Astrocyte of the cerebellum (primary cell): Measurements from ENCODE around the gene KATNB1.

ENCODE experiments used
- DNase-seq: peaks from one replicate; pipeline ENCODE4 v3.0.0-alpha.2; 2011; ENCODE audit warnings: low read depth
- H3K4me3 ChIP-seq: 2 replicates; pipeline ENCODE4 v1.5.1; 2011; ENCODE audit warnings: mild to moderate bottlenecking, low read depth, low read length, moderate library complexity
- CTCF ChIP-seq: IDR thresholded peaks from 2 replicates; pipeline ENCODE4 v1.5.1; 2012; ENCODE audit warnings: low read length, low read depth, moderate library complexity, mild to moderate bottlenecking; ENCODE audit errors: missing control alignments
- in situ Hi-C: cut with HindIII; loops from 2 replicates; pipeline ENCODE4 v1.10.0; 2017; ENCODE audit warnings: low sequenced_read_pairs

KATNB1 gene

GRCh38 chr16:57759541-57760356 lies 24.2 kb downstream of the KATNB1 start:
- in situ Hi-C loops = no loop called here
- TF ChIP-seq CTCF = no peak
- DNase-seq = no peak
- H3K4me3 ChIP-seq = no peak overlapping the region

GRCh38 chr16:57760357-57761160 lies 25.0 kb downstream of the KATNB1 start:
- TF ChIP-seq CTCF = no peak
- no peak overlapping the region for H3K4me3 ChIP-seq
- no peak for DNase-seq
- in situ Hi-C loops = no loop called here

GRCh38 chr16:57761301-57761700 lies 25.7 kb downstream of the KATNB1 start:
- H3K4me3 ChIP-seq = no peak overlapping the region
- no peak for DNase-seq
- no peak for TF ChIP-seq CTCF
- in situ Hi-C loops = no loop called here

GRCh38 chr16:57761957-57762356 lies 26.4 kb downstream of the KATNB1 start:
- no peak overlapping the region for H3K4me3 ChIP-seq
- no peak for DNase-seq
- no peak for TF ChIP-seq CTCF
- in situ Hi-C loops = no loop called here

GRCh38 chr16:57762365-57763040 lies 26.9 kb downstream of the KATNB1 start:
- no peak for TF ChIP-seq CTCF
- no peak for DNase-seq
- in situ Hi-C loops = no loop called here
- H3K4me3 ChIP-seq = no peak overlapping the region

GRCh38 chr16:57763285-57764005 lies 27.9 kb downstream of the KATNB1 start:
- H3K4me3 ChIP-seq = no peak overlapping the region
- in situ Hi-C loops = no loop called here
- TF ChIP-seq CTCF = no peak
- DNase-seq = no peak
